HUES64 (cell line): Measurements from ENCODE around the gene CKB.

Source experiments
- H3K27ac ChIP-seq: 2 replicates; pipeline ENCODE4 v1.7.0; 2013; ENCODE audit warnings: low read depth, low read length, inconsistent platforms
- H3K27me3 ChIP-seq: 2 replicates; pipeline ENCODE4 v1.6.1; 2013; ENCODE audit warnings: mild to moderate bottlenecking, low read length; ENCODE audit not compliant: insufficient read depth
- H3K36me3 ChIP-seq: 2 replicates; pipeline ENCODE4 v1.6.1; 2013; ENCODE audit warnings: mild to moderate bottlenecking, low read length; ENCODE audit not compliant: insufficient read depth
- H3K4me1 ChIP-seq: 2 replicates; pipeline ENCODE4 v1.6.1; 2013; ENCODE audit warnings: mild to moderate bottlenecking, low read length, moderate library complexity; ENCODE audit not compliant: insufficient read depth
- H3K4me3 ChIP-seq: 2 replicates; pipeline ENCODE4 v1.5.1; 2013; ENCODE audit warnings: mild to moderate bottlenecking, low read length, moderate library complexity
- H3K9ac ChIP-seq: 2 replicates; pipeline ENCODE4 v1.6.1; 2013; ENCODE audit warnings: mild to moderate bottlenecking, low read depth, low read length
- H3K9me3 ChIP-seq: 2 replicates; pipeline ENCODE4 v1.6.1; 2013; ENCODE audit warnings: low read depth, low read length; ENCODE audit not compliant: insufficient read depth
- WGBS: fragments of 150-250, 120-280 bp; methylation state at CpG from one replicate; pipeline ENCODE4 v1.1.7; 2013; ENCODE audit warnings: missing lambda C conversion rate; 5-methylcytosine and 5-hydroxymethylcytosine counted together

Gene CKB

DNA sequence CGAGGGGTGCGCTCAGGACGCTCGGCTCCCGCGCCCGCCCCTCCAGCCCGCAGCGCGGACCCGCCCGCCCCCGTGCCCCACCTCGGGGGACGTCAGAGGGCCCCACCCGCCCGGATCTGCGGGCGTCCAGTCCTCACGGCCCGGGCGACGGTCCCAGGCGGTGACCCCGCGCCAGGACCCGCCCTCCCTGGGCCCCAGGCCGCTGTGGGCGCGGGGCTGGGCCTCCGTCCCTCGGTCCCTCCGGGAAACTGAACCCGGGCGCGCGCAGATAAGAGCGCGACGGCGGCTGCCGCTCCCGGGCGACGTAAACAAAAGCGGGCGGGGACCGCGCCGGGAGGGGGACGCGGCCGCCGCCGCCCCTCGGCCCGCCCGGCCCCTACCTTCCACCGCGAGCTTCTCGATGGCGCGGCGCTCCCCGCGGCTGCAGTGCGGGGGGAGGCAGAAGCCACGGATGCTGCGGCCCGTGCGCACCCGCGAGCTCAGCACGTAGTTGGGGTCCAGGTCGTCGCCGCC lies 1.1 kb downstream of the CKB start:
- WGBS: under 1% methylated on average over 77 of the region's 77 CpGs
- Histone ChIP-seq H3K9ac (peak overlapping the region; percentile 54), H3K4me3 (peak overlapping the region; percentile 70), H3K9me3 (no peaks in the 10 kb centered on the region), H3K36me3 (peaks cover 16% of the 10 kb centered on the region), H3K4me1 (peaks cover 5% of the 10 kb centered on the region), H3K27me3 (peaks cover 21% of the 10 kb centered on the region), H3K27ac (peak overlapping the region; percentile 55; the same call in 1 of the 2 replicates)

DNA sequence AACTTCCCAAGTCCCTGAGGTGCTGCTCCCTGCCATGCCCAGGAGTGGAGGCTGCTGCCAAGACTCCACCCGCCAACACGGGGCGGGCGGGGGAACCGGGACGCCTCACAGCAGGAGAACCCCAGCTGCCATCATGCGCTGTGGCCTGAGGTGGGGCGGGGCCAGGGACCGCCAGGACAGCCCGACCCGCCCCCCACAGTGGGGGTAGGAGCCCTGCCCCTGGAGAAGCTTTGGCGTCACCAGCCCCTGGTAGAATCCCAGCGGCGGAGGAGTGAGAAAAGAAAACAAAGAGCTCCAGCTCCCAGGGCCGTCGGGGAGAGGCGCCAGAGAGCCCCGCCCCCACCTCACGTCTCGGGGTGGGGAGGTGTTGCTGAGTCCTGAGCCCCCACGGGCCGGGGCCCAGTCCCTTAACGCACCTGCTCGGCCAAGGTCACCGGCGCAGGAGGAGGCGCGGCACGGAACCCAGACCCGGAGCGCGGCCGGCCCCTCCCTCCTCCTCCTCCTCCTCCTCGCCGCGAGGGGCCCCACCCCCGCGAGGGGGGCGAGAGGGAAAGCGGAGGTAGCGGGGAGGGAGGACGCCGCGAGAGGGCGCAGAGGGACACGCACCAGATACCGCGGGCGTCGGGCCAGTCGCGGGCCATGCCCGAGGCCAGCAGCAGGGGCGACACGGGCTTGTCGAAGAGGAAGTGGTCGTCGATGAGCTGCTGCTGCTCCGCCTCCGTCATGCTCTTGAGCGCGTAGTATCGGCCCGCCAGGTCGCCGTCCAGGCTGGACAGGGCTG lies 1.8 kb downstream of the CKB start:
- H3K4me1 ChIP-seq: peaks cover 5% of the 10 kb centered on the region
- peak overlapping the region; percentile 55; the same call in 1 of the 2 replicates for H3K27ac ChIP-seq
- no peaks in the 10 kb centered on the region for H3K9me3 ChIP-seq
- H3K27me3 ChIP-seq: peaks cover 21% of the 10 kb centered on the region
- peak overlapping the region; percentile 43; the same call in 1 of the 2 replicates for H3K9ac ChIP-seq
- peaks cover 16% of the 10 kb centered on the region for H3K36me3 ChIP-seq
- WGBS: 5% methylated on average over 55 of the region's 66 CpGs
- peak overlapping the region; percentile 70 for H3K4me3 ChIP-seq

DNA sequence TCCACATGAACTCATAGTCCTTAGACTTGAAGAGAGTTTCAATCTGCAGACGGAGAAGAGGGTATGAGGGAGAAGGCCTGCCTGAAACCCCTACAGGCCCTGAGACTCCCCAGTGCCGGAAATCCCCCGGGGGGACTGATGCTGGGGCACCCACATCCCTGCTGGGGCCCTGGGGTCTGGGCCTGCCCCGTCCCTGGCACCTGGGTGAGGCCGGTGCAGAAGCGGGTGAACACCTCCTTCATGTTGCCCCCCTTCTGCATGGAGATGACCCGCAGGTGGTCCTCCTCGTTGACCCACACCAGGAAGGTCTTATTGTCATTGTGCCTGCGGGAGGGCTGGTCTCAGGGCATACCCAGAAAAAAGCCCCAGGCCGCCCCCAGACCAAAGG lies 2.4 kb downstream of the CKB start:
- H3K27ac ChIP-seq: peak overlapping the region; percentile 55; the same call in 1 of the 2 replicates

DNA sequence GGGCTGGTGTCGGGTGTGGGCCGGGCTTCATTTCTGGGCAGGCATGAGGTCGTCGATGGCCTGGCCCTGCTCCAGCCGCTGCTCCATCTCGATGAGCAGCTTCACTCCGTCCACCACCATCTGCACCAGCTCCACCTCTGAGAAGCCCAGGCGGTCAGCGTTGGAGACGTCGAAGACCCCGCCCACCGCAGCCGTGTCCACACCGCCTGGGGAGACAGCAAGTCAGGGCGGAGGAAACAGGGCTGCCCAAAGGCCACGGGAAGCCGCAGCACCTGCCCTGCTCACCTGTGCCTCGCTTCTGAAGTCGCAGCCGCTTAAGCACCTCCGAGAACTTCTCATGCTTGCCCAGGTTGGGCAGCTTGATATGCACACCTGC lies 2.8 kb downstream of the CKB start:
- Histone ChIP-seq H3K4me3 (no peak overlapping the region), H3K9ac (no peak overlapping the region), H3K9me3 (no peaks in the 10 kb centered on the region), H3K27ac (peak overlapping the region; percentile 1; the same call in 1 of the 2 replicates), H3K27me3 (peaks cover 21% of the 10 kb centered on the region), H3K36me3 (peaks cover 16% of the 10 kb centered on the region), H3K4me1 (peaks cover 5% of the 10 kb centered on the region)
- 92% methylated on average over 22 of the region's 22 CpGs for WGBS

More for the DNA sequence above, 2.4 kb downstream of the CKB start:
- Histone ChIP-seq H3K36me3 (peaks cover 16% of the 10 kb centered on the region), H3K4me1 (peaks cover 5% of the 10 kb centered on the region), H3K27me3 (peaks cover 21% of the 10 kb centered on the region), H3K9me3 (no peaks in the 10 kb centered on the region), H3K4me3 (peak overlapping the region; percentile 70; the same call in 1 of the 2 replicates), H3K9ac (no peak overlapping the region)
- 85% methylated on average over 10 of the region's 10 CpGs for WGBS

DNA sequence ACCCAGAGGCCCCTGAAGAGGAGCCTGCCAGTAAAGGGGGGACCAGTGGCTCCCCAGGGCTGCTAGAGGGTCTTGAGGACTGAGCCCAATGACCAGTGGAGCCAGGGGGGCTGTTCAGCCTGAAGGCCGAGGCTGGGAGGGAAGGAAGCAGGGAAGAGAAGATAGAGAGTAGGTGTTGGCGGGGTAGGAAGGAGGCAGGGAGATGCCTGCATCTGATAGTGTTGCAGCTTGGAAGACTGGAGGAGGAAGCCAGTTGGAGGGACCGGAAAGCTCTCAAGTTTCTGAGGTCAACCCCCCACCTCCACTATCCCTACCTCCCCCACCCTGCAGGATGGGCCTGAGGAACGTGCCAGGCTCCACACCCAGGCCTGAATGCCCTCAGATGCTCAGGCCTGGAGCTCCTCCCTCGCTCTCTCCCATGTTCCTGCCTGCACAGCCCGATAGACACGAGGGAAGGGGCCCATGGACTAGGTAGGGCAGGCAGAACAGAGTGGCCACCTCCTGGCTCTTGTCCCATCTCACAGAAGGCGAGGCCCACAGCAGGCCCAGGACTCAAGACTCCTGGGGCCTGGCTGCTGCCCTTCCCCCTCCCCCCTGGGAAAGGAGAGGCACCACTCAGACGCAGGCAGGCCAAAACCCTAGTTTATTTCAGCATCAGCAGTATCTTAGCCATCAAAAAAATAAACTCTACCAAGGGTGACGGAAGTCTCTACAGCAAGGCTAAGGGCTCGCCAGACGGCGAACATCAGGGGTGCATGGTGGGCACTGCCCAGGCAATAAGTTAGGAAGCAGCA lies 3.4 kb downstream of the CKB start:
- H3K9ac ChIP-seq: no peak overlapping the region
- H3K36me3 ChIP-seq: peaks cover 16% of the 10 kb centered on the region
- H3K4me1 ChIP-seq: peaks cover 5% of the 10 kb centered on the region
- H3K4me3 ChIP-seq: no peak overlapping the region
- WGBS: 81% methylated on average over 13 of the region's 13 CpGs
- peak overlapping the region; percentile 17; the same call in 1 of the 2 replicates for H3K27ac ChIP-seq
- no peaks in the 10 kb centered on the region for H3K9me3 ChIP-seq
- peaks cover 15% of the 10 kb centered on the region for H3K27me3 ChIP-seq

DNA sequence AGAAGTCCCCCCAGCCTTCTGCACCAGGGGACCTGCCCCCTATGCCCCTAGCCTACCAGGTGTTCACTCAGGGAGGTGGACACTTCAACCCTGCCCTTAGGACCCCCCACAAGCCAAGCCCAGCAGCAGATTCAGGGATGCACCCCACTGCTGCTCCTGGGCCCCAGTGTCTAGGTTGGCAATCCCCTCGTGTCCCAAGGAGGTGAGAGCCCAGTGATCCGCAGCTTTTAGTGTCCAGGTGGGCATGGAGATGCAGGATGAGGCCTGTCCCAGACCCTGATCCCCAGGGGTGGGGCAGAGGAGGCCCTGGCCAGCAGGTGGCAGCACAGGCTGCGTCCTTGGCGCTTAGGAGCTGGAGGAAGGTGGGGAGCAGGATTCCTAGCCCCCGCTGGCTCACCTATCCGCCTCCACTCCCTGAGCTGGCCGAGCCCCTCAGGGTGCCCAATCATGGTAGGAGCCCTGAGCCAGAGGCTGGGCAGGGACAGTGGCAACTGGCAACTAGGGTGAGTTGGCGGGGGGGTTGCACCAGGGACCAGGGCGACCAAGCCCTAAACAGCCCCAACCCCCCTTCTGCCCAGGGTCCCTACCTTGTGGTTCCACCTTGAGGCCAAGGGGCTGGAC lies 4.1 kb downstream of the CKB start:
- Histone ChIP-seq H3K9me3 (no peaks in the 10 kb centered on the region), H3K27ac (peak overlapping the region; percentile 17; the same call in 1 of the 2 replicates), H3K4me1 (peaks cover 4% of the 10 kb centered on the region), H3K36me3 (peaks cover 16% of the 10 kb centered on the region), H3K4me3 (no peak overlapping the region), H3K9ac (no peak overlapping the region), H3K27me3 (peaks cover 8% of the 10 kb centered on the region)
- WGBS: 68% methylated on average over 9 of the region's 9 CpGs

DNA sequence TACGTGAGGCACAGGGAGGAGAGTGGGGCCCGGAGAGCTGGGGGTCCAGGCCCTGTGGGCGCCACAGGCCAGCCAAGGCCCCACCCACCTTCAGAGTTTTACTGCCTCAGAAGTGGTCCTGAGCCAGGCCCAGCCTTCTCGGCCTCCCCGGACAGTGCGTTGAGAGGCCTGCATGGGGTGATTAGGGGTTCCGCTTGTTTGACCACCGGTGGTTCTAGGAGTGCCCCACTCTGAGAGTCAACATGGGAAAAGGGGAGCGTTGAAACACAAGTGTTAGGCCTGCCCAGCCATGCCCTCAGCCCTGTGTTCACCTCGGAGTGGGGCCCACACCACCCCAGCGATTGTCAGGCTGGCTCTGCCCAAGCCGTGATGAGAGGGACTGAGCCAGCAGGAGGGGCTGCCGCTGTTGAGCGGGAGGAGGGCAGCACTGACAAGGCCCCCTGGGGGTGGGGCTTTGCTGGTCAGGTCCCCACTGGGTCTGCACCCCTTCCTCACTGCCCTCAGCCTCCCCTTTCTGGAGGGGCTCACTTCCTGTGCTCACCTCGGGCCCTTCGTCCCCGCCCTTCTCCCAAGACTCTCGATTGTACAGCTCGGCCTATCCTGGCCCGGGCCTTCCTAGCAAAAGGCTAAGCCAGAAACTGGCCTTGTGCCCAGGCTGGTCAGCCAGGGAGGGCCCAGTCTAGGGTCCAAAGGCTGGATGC lies 4.8 kb downstream of the CKB start:
- no peak overlapping the region for H3K4me3 ChIP-seq

DNA sequence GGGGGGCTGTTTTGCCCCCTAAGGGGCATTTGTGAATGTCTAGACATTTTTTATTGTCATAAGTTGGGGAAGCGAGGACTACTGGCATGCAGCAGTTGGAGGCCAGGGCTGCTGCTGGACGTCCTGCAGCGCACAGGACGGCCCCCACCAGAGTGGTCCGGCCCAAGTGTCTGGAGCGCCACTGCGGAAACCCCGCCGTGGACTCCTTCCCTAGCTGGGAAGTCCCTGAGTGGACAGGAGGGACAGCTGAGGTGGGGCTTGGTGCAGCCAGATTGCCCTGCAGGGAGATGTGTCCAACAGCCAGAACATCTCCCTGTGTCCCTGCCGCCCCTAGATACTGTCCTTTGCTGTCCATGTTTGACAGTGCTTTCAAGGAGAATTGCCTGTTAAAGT lies 5.5 kb downstream of the CKB start:
- WGBS: 93% methylated on average over 10 of the region's 10 CpGs
- Histone ChIP-seq H3K27me3 (no peaks in the 10 kb centered on the region), H3K27ac (no peak overlapping the region; the same call in 1 of the 2 replicates), H3K9me3 (no peaks in the 10 kb centered on the region), H3K4me3 (no peak overlapping the region), H3K4me1 (no peaks in the 10 kb centered on the region; the same call in 1 of the 2 replicates), H3K36me3 (peaks cover 16% of the 10 kb centered on the region), H3K9ac (no peak overlapping the region)

More for the DNA sequence above, 4.8 kb downstream of the CKB start:
- Histone ChIP-seq H3K27ac (no peak overlapping the region), H3K9me3 (no peaks in the 10 kb centered on the region), H3K4me1 (no peaks in the 10 kb centered on the region; the same call in 1 of the 2 replicates), H3K27me3 (peaks cover 2% of the 10 kb centered on the region), H3K9ac (no peak overlapping the region), H3K36me3 (peaks cover 16% of the 10 kb centered on the region)
- 72% methylated on average over 20 of the region's 20 CpGs for WGBS

DNA sequence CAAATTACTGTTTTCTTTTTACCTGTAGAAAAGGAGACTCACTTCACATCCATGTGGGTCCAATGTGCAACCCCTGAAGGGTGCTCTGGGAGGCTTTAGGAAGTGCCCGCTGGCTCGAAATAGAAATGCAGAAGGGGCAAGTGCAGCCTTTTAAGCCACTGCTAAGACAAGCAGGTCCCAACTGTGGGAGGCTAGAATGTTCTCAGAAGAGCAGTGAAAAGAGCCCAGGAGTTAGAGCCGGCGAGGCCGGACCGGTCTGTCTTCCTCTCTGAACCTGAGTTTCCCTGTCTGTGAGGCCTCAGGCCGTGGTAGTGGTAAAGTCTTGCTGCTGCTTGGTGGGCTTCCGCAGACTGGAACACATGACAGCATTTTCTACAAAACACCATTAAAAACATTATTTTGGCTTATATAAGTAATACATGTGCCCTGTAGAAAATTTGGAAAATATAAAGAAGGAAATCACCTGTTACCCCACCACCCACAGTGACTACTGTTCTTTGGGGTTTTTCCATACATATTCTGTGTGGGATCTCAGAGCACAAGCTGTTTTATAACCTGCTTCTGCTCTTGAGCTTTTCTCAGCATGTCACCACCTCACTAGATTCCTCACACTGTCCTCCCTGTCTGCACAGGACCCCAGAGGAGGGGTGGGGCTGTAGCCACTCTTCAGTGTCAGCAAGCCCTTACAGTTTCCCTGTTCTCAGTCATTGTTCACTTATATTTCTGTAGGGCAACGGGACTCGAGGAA lies 6.0 kb downstream of the CKB start:
- Histone ChIP-seq H3K4me3 (no peak overlapping the region), H3K4me1 (no peaks in the 10 kb centered on the region; the same call in 1 of the 2 replicates), H3K27me3 (no peaks in the 10 kb centered on the region), H3K9ac (no peak overlapping the region), H3K9me3 (no peaks in the 10 kb centered on the region), H3K27ac (no peak overlapping the region; the same call in 1 of the 2 replicates), H3K36me3 (peaks cover 16% of the 10 kb centered on the region)
- 90% methylated on average over 9 of the region's 10 CpGs for WGBS
